B cell (primary cell): ENCODE results near the gene BMP10. TPM values are rescaled to one million over a fixed set of nuclear protein-coding genes. Genes with fewer than 3 reads are reported as not detected.

Experiments used
- ATAC-seq: fragments of 200-7000 bp; cut with Tn5 transposase; one replicate; pipeline ENCODE4 v1.10.0; 2021; ENCODE audit warnings: low read depth, mild to moderate bottlenecking, moderate number of reproducible peaks, moderate library complexity
- CTCF ChIA-PET: fragments of 350-600 bp; sonication (Branson Sonifier 250); formaldehyde crosslinking; loops from one replicate; lab custom pipeline; 2021; ENCODE audit warnings: antibody characterized with exemption, inconsistent platforms; lab: Charles Lee
- POLR2A ChIA-PET: fragments of 350-600 bp; sonication (Branson Sonifier 250); formaldehyde crosslinking; loops from one replicate; lab custom pipeline; 2021; ENCODE audit warnings: antibody characterized with exemption; lab: Charles Lee
- DNase-seq: peaks from one replicate; pipeline ENCODE4 v3.0.0; 2013
- H2AFZ ChIP-seq: 2 replicates; pipeline ENCODE4 v1.6.1; 2012; ENCODE audit warnings: mild to moderate bottlenecking, low read depth, low read length; ENCODE audit not compliant: insufficient read depth, poor library complexity, severe bottlenecking
- H3K27ac ChIP-seq, 2 donors: 1 replicate in 1 of 2; 2 replicates in 1 of 2; pipeline ENCODE4 v1.5.1; 2012 to 2013; ENCODE audit warnings: low read length in 2 of 2, mild to moderate bottlenecking in 2 of 2, moderate library complexity in 1 of 2
- H3K27me3 ChIP-seq, 4 experiments: fragments of 200-600 bp in 1 of 4; sonication (generic) in 1 of 4; replicated peaks in 1 of 4; 1 replicate in 2 of 4; 2 replicates in 2 of 4; pipeline versions ENCODE4 v1.6.1 to v1.7.0; 2013 to 2016; ENCODE audit warnings: low read length in 3 of 4, mild to moderate bottlenecking in 2 of 4, mixed read lengths in 1 of 4, moderate library complexity in 1 of 4; ENCODE audit not compliant: insufficient read depth in 4 of 4, control insufficient read depth in 3 of 4; ENCODE audit errors: control extremely low read depth in 1 of 4
- H3K36me3 ChIP-seq, 2 experiments: replicated peaks in 1 of 2; 1 replicate in 1 of 2; 2 replicates in 1 of 2; pipeline versions ENCODE4 v1.6.1 to v1.7.1; 2013; ENCODE audit warnings: low read length in 1 of 2; ENCODE audit not compliant: insufficient read depth in 2 of 2, control insufficient read depth in 1 of 2; ENCODE audit errors: control extremely low read depth in 1 of 2, extremely low read depth in 1 of 2
- H3K4me1 ChIP-seq, 2 donors: fragments of 200-600 bp in 1 of 2; sonication (generic) in 1 of 2; 1 replicate in 1 of 2; 2 replicates in 1 of 2; pipeline versions ENCODE4 v1.5.1 to v1.6.1; 2013 to 2017; ENCODE audit warnings: low read length in 2 of 2; ENCODE audit not compliant: control insufficient read depth in 2 of 2, insufficient read depth in 2 of 2
- H3K4me2 ChIP-seq: replicated peaks from 2 replicates; pipeline ENCODE3; 2012; ENCODE audit warnings: mild to moderate bottlenecking, low read depth, low read length; ENCODE audit not compliant: poor library complexity, severe bottlenecking
- H3K4me3 ChIP-seq, 5 experiments: fragments of 200-600 bp in 1 of 5; sonication (generic) in 1 of 5; 1 replicate in 3 of 5; 2 replicates in 2 of 5; pipeline versions ENCODE4 v1.5.1 to v1.7.0; 2011 to 2016; ENCODE audit warnings: low read length in 4 of 5, mild to moderate bottlenecking in 4 of 5, low read depth in 2 of 5, control low read depth in 1 of 5, moderate library complexity in 1 of 5; ENCODE audit not compliant: insufficient read depth in 1 of 5; ENCODE audit errors: control extremely low read depth in 1 of 5, extremely low read depth in 1 of 5
- H3K79me2 ChIP-seq: fragments of 200-600 bp; sonication (generic); one replicate; pipeline ENCODE4 v1.6.0; 2016; ENCODE audit warnings: low read length; ENCODE audit not compliant: control insufficient read depth, insufficient read depth
- H3K9ac ChIP-seq: fragments of 200-600 bp; sonication (generic); 2 replicates; pipeline ENCODE4 v1.6.1; 2017; ENCODE audit warnings: mild to moderate bottlenecking, low read length, moderate library complexity
- H3K9me3 ChIP-seq, 3 donors: one replicate each; pipeline versions ENCODE4 v1.6.1 to v1.7.1; 2013; ENCODE audit warnings: low read length in 2 of 3; ENCODE audit not compliant: control insufficient read depth in 2 of 3, insufficient read depth in 1 of 3; ENCODE audit errors: control extremely low read depth in 1 of 3
- H4K20me1 ChIP-seq: 2 replicates; pipeline ENCODE4 v1.6.0; 2012; ENCODE audit warnings: mild to moderate bottlenecking, low read length; ENCODE audit not compliant: insufficient read depth, control insufficient read depth, poor library complexity, severe bottlenecking
- H3K27ac Mint-ChIP-seq: one replicate; pipeline ENCODE4 v1.8.0; 2021; ENCODE audit warnings: mixed read lengths
- H3K27me3 Mint-ChIP-seq: one replicate; pipeline ENCODE4 v1.8.0; 2021; ENCODE audit warnings: mixed read lengths
- H3K4me1 Mint-ChIP-seq: one replicate; pipeline ENCODE4 v1.8.0; 2021; ENCODE audit warnings: mixed read lengths
- H3K4me3 Mint-ChIP-seq: one replicate; pipeline ENCODE4 v1.8.0; 2021; ENCODE audit warnings: mixed read lengths
- H3K9me3 Mint-ChIP-seq: one replicate; pipeline ENCODE4 v1.8.0; 2022; ENCODE audit warnings: mixed read lengths; ENCODE audit not compliant: insufficient read depth
- CTCF ChIP-seq: fragments of 200-600 bp; IDR thresholded peaks from one replicate; pipeline ENCODE4 v1.8.0; 2022; ENCODE audit warnings: antibody characterized with exemption, mild to moderate bottlenecking
- EZH2 ChIP-seq: IDR thresholded peaks from 2 replicates; pipeline ENCODE4 v1.6.1; 2012; ENCODE audit warnings: borderline replicate concordance, low read depth, mild to moderate bottlenecking, moderate library complexity, low read length; ENCODE audit not compliant: insufficient read depth, poor library complexity, severe bottlenecking
- WGBS: methylation state at CpG from one replicate; pipeline ENCODE4 v1.1.5; 2013; ENCODE audit warnings: missing lambda C conversion rate; ENCODE audit not compliant: insufficient coverage; 5-methylcytosine and 5-hydroxymethylcytosine counted together
- intact Hi-C: fragments of 100-400 bp; cut with micrococcal nuclease; formaldehyde crosslinking; loops from one replicate; pipeline ENCODE4 v1.10.0; 2022
- polyA plus RNA-seq: library from polyadenylated mRNA; depleted of rRNA; stranded (reverse); fragments of >200 nt; gene quantifications from 2 replicates; pipeline ENCODE4 v1.2.3, GENCODE V29; 2012
- total RNA-seq, 2 donors: library from RNA; stranded (reverse); fragments of 120-200 nt in 1 of 2; gene quantifications; 1 replicate in 1 of 2; 2 replicates in 1 of 2; pipeline versions ENCODE4 v1.2.3 to v1.2.4, GENCODE V29; 2013 to 2022

BMP10 gene
- total and polyA plus RNA-seq, 2 donors (not counting 1 experiment from before 2014, with no cell fraction given) = not detected

- Histone ChIP-seq H3K79me2 (no peaks in the 10 kb centered on the region), H2AFZ (no peak overlapping the region), H3K27ac (no peak overlapping the region), H3K36me3 (no peaks in the 10 kb centered on the region), H4K20me1 (no peaks in the 10 kb centered on the region), H3K9me3 (no peaks in the 10 kb centered on the region), H3K4me1 (no peaks in the 10 kb centered on the region), H3K4me2 (no peak overlapping the region), H3K4me3 (no peak overlapping the region), H3K27me3 (no peaks in the 10 kb centered on the region), H3K9ac (no peak overlapping the region)
- ATAC-seq (no peak), DNase-seq (no peak)
- TF ChIP-seq CTCF (no peak), EZH2 (no peak)
- CTCF ChIA-PET = interaction anchor here (1.6 kb wide), 1 partner anchor 179 kb away, joined by 4 read pairs; no protein-coding TSS in a partner anchor
- Mint-ChIP-seq H3K4me3 (no peak overlapping the region), H3K27me3 (no peaks in the 10 kb centered on the region), H3K27ac (no peak overlapping the region), H3K4me1 (no peaks in the 10 kb centered on the region), H3K9me3 (no peaks in the 10 kb centered on the region)
- intact Hi-C loops = no loop called here
- WGBS = 100% methylated on average over 2 of the region's 4 CpGs
- POLR2A ChIA-PET = no interaction called here
These were observed 17.0 kb upstream of the BMP10 start for GRCh38 chr2:68888038-68888704.

- Histone ChIP-seq H3K27ac (no peak overlapping the region), H3K36me3 (no peaks in the 10 kb centered on the region), H2AFZ (no peak overlapping the region), H3K4me2 (no peak overlapping the region), H3K9me3 (no peaks in the 10 kb centered on the region), H3K9ac (no peak overlapping the region), H3K4me1 (no peaks in the 10 kb centered on the region), H3K27me3 (no peaks in the 10 kb centered on the region), H4K20me1 (no peaks in the 10 kb centered on the region), H3K79me2 (no peaks in the 10 kb centered on the region), H3K4me3 (no peak overlapping the region)
- POLR2A ChIA-PET = no interaction called here
- Mint-ChIP-seq H3K9me3 (no peaks in the 10 kb centered on the region), H3K4me3 (no peak overlapping the region), H3K27ac (no peak overlapping the region), H3K27me3 (no peaks in the 10 kb centered on the region), H3K4me1 (no peaks in the 10 kb centered on the region)
- 89% methylated on average over 1 of the region's 3 CpGs for WGBS
- ATAC-seq (no peak), DNase-seq (no peak)
- TF ChIP-seq CTCF (no peak), EZH2 (no peak)
- CTCF ChIA-PET = no interaction called here
- intact Hi-C loops = no loop called here
These were observed 14.5 kb upstream of the BMP10 start for GRCh38 chr2:68885811-68886075.
